Karpas-422 (cell line): ENCODE results near the gene ABI3BP. TPM values are rescaled to one million over a fixed set of nuclear protein-coding genes. Genes with fewer than 3 reads are reported as not detected.

ENCODE experiments used
- DNase-seq: peaks from one replicate; pipeline ENCODE4 v3.0.0-alpha.2; 2015
- H2AFZ ChIP-seq: fragments of 200-600 bp; sonication (generic); 2 replicates; pipeline ENCODE4 v1.6.1; 2014; ENCODE audit warnings: antibody characterized with exemption, low read length, mixed read lengths
- H3K27ac ChIP-seq: fragments of 200-600 bp; sonication (generic); 2 replicates; pipeline ENCODE4 v1.5.1; 2014; ENCODE audit warnings: mild to moderate bottlenecking, low read length, moderate library complexity
- H3K27me3 ChIP-seq: fragments of 200-600 bp; sonication (generic); 2 replicates; pipeline ENCODE4 v1.6.1; 2014; ENCODE audit warnings: low read length, mixed read lengths
- H3K36me3 ChIP-seq: fragments of 200-600 bp; sonication (generic); 2 replicates; pipeline ENCODE4 v1.6.1; 2014; ENCODE audit warnings: low read length, mixed read lengths; ENCODE audit not compliant: insufficient read depth
- H3K4me1 ChIP-seq: fragments of 200-600 bp; sonication (generic); 2 replicates; pipeline ENCODE4 v1.6.1; 2014; ENCODE audit warnings: mild to moderate bottlenecking, low read length, mixed read lengths
- H3K4me2 ChIP-seq: fragments of 200-600 bp; sonication (generic); 2 replicates; pipeline ENCODE4 v1.6.1; 2014; ENCODE audit warnings: low read length, low read depth, mild to moderate bottlenecking; ENCODE audit not compliant: poor library complexity, severe bottlenecking
- H3K4me3 ChIP-seq: fragments of 200-600 bp; sonication (generic); 2 replicates; pipeline ENCODE4 v1.5.1; 2014; ENCODE audit warnings: mild to moderate bottlenecking, antibody characterized with exemption, low read length, mixed read lengths
- H3K79me2 ChIP-seq: fragments of 200-600 bp; sonication (generic); 2 replicates; pipeline ENCODE4 v1.6.1; 2014; ENCODE audit warnings: mild to moderate bottlenecking, low read length, mixed read lengths
- H3K9ac ChIP-seq: fragments of 200-600 bp; sonication (generic); 2 replicates; pipeline ENCODE4 v1.6.0; 2014; ENCODE audit warnings: low read length
- H3K9me2 ChIP-seq: fragments of 200-600 bp; sonication (generic), shearing (Covaris generic); replicated peaks from 2 replicates; pipeline ENCODE4 v1.6.0; 2014; ENCODE audit warnings: mild to moderate bottlenecking, low read length, moderate library complexity; ENCODE audit not compliant: insufficient read depth
- H3K9me3 ChIP-seq: fragments of 300-700, 200-600 bp; sonication (generic); 2 replicates; pipeline ENCODE4 v1.6.1; 2014; ENCODE audit warnings: low read length, mixed read lengths
- H4K20me1 ChIP-seq: fragments of 200-600 bp; sonication (generic); 2 replicates; pipeline ENCODE4 v1.6.1; 2014; ENCODE audit warnings: mild to moderate bottlenecking, antibody characterized with exemption, low read length, low read depth; ENCODE audit not compliant: insufficient read depth
- total RNA-seq: library from RNA; depleted of rRNA; stranded (reverse); fragments of >200 nt; shearing (Covaris generic); gene quantifications from 2 replicates; pipeline ENCODE4 v1.2.3, GENCODE V29; 2014; ENCODE audit warnings: low replicate concordance

The ABI3BP gene
- total RNA-seq, 1 experiment from 2014 or later, result not detected

DNA sequence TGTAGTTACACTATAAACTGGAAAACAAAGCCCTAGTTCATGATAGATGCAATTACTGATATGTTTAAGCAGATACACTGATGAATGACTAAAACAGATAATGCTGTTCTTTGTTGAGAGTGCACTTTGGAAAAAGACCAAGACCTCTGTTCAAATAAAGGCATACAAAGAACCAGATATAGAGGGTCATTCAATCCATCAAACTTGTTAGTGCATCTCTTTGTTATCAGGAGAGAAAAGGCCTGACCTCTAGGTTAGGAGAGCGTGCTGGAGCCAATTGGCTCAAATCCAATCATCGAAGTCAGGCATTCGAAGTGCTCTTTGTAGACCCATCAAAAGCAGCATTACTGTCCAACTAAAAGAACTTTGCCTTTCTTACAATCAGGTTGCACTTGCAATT, 159.7 kb downstream of the ABI3BP start:
- Histone ChIP-seq H3K27me3 (no peaks in the 10 kb centered on the region), H3K4me3 (no peak overlapping the region), H3K9me3 (no peaks in the 10 kb centered on the region), H3K36me3 (no peaks in the 10 kb centered on the region), H4K20me1 (no peaks in the 10 kb centered on the region), H3K9me2 (no peaks in the 10 kb centered on the region), H3K79me2 (no peaks in the 10 kb centered on the region), H2AFZ (no peak overlapping the region), H3K9ac (no peak overlapping the region), H3K4me1 (no peaks in the 10 kb centered on the region), H3K4me2 (no peak overlapping the region), H3K27ac (no peak overlapping the region)
- no peak for DNase-seq

DNA sequence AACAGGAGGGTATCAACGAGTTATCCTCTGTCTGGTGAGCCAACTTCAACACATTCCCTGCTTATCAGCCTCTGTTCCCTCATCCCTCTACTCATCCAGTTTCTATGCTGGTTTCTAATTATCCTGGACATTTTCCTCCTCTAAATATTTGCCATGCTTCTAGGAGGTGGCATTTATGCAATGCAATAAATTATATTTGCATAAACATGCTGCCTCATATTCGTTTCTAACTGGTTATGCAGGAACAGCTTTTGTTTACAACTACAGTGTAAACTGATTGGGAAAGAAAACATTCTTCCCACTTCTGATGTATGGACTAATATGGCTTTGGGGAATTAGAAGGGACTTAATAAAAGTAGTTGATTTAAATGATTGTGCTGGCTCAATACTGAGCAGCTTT, 161.6 kb downstream of the ABI3BP start:
- Histone ChIP-seq H3K79me2 (no peaks in the 10 kb centered on the region), H2AFZ (no peak overlapping the region)

DNA sequence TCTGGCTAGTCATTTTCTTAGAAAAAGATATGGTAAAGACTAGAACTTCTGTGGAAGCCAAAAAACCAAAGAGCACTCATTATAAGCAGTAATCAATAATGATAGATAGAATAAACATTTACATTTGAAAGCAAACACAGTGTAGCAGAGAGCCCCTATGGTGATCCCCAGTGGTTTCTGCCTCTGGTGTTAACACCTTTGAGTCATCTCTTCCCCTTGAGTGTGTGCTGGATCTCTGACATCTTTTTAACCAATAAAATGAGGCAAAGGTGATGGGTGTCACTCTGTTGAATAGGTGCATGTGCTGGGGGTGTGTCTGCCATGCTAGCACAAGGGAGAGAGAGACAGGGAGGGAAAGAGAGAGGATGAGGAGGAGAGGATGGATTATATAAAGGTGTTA, 162.3 kb downstream of the ABI3BP start:
- DNase-seq, result no peak
- H3K27ac ChIP-seq, result no peak overlapping the region
- no peaks in the 10 kb centered on the region for H3K9me3 ChIP-seq
- no peak overlapping the region for H3K4me2 ChIP-seq
- no peak overlapping the region for H3K4me3 ChIP-seq
- H3K9me2 ChIP-seq, result no peaks in the 10 kb centered on the region
- H3K9ac ChIP-seq, result no peak overlapping the region
- H3K4me1 ChIP-seq, result no peaks in the 10 kb centered on the region
- no peaks in the 10 kb centered on the region for H3K36me3 ChIP-seq
- no peaks in the 10 kb centered on the region for H4K20me1 ChIP-seq
- H2AFZ ChIP-seq, result no peak overlapping the region
- H3K27me3 ChIP-seq, result no peaks in the 10 kb centered on the region
- H3K79me2 ChIP-seq, result no peaks in the 10 kb centered on the region

More for the DNA sequence above, 161.6 kb downstream of the ABI3BP start:
- Histone ChIP-seq H3K4me1 (no peaks in the 10 kb centered on the region), H3K27me3 (no peaks in the 10 kb centered on the region), H3K4me2 (no peak overlapping the region), H4K20me1 (no peaks in the 10 kb centered on the region), H3K27ac (no peak overlapping the region), H3K9me2 (no peaks in the 10 kb centered on the region), H3K9ac (no peak overlapping the region), H3K9me3 (no peaks in the 10 kb centered on the region), H3K36me3 (no peaks in the 10 kb centered on the region), H3K4me3 (no peak overlapping the region)
- no peak for DNase-seq

DNA sequence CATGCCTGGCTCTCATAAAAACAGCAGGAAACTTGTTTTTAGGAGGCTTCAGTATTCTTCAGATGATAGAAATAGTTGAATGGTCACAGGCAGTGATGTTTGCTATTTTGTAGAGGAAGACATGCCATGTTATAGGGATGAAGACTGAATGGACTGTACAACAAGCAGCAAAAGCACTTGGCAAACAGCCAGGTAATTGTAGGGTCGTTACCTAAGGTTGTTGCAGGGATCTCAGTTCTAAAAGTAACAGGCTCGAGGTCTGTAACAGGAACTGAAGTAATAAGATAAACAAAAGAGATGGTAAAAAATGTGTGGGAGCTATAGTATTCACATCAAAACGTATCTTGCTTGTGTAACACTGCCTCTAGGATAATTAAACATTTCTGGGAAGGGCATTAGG, 167.6 kb downstream of the ABI3BP start:
- H3K9me3 ChIP-seq, result no peaks in the 10 kb centered on the region
- H4K20me1 ChIP-seq, result no peaks in the 10 kb centered on the region
- H3K36me3 ChIP-seq, result no peaks in the 10 kb centered on the region
- no peak overlapping the region for H2AFZ ChIP-seq
- no peak overlapping the region for H3K4me3 ChIP-seq
- no peaks in the 10 kb centered on the region for H3K27me3 ChIP-seq
- DNase-seq, result no peak
- no peaks in the 10 kb centered on the region for H3K79me2 ChIP-seq
- no peaks in the 10 kb centered on the region for H3K9me2 ChIP-seq
- H3K4me1 ChIP-seq, result no peaks in the 10 kb centered on the region
- no peak overlapping the region for H3K4me2 ChIP-seq
- H3K27ac ChIP-seq, result no peak overlapping the region
- no peak overlapping the region for H3K9ac ChIP-seq

DNA sequence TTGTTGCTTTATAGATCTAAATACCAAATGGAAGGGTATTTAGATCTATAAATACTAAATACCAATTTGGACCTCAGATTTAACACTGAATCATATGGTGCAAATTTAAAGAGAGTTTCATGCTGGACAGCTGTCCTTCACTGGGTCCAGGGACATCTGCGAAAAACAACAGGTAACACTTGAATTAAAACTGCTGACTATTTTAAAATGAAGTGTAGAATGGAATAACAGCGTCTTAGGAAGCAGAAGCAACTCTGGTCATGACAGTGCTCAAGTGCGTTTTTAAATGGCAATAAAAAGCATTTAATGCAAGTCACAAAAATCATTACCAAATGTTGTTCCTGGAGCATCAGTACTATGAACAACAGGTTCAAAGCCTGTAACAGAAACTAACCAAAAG, 177.6 kb downstream of the ABI3BP start:
- H4K20me1 ChIP-seq, result no peaks in the 10 kb centered on the region
- H3K9ac ChIP-seq, result no peak overlapping the region
- no peaks in the 10 kb centered on the region for H3K79me2 ChIP-seq
- H3K9me2 ChIP-seq, result no peaks in the 10 kb centered on the region
- no peak overlapping the region for H2AFZ ChIP-seq
- H3K4me1 ChIP-seq, result no peaks in the 10 kb centered on the region
- no peak overlapping the region for H3K4me3 ChIP-seq
- no peak overlapping the region for H3K27ac ChIP-seq
- no peak for DNase-seq
- H3K36me3 ChIP-seq, result no peaks in the 10 kb centered on the region
- no peaks in the 10 kb centered on the region for H3K9me3 ChIP-seq
- no peak overlapping the region for H3K4me2 ChIP-seq
- no peaks in the 10 kb centered on the region for H3K27me3 ChIP-seq

DNA sequence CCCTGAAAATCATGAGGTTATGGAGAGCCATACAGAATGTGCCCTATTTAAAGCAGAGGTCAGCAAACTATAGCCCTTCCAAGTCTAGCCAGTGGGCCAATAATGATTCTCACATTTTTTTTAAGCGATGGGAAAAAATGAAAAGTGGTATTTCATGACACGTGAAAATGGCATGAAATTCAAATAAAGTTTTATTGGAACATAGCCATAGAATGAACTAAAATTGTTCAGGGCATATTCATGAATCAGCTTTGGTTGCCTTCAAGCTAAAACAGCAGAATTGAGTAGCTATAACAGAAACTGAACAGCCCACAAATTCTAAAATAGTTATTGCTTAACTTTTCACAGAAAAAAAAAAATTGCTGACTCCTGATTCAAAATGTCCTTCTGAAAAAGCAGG, 179.4 kb downstream of the ABI3BP start:
- H4K20me1 ChIP-seq, result no peaks in the 10 kb centered on the region
- no peaks in the 10 kb centered on the region for H3K27me3 ChIP-seq
- H3K27ac ChIP-seq, result no peak overlapping the region
- no peaks in the 10 kb centered on the region for H3K9me3 ChIP-seq
- DNase-seq, result no peak
- H3K9me2 ChIP-seq, result no peaks in the 10 kb centered on the region
- H3K9ac ChIP-seq, result no peak overlapping the region
- H3K4me2 ChIP-seq, result no peak overlapping the region
- no peaks in the 10 kb centered on the region for H3K4me1 ChIP-seq
- H3K79me2 ChIP-seq, result no peaks in the 10 kb centered on the region
- no peak overlapping the region for H2AFZ ChIP-seq
- no peak overlapping the region for H3K4me3 ChIP-seq
- H3K36me3 ChIP-seq, result no peaks in the 10 kb centered on the region

DNA sequence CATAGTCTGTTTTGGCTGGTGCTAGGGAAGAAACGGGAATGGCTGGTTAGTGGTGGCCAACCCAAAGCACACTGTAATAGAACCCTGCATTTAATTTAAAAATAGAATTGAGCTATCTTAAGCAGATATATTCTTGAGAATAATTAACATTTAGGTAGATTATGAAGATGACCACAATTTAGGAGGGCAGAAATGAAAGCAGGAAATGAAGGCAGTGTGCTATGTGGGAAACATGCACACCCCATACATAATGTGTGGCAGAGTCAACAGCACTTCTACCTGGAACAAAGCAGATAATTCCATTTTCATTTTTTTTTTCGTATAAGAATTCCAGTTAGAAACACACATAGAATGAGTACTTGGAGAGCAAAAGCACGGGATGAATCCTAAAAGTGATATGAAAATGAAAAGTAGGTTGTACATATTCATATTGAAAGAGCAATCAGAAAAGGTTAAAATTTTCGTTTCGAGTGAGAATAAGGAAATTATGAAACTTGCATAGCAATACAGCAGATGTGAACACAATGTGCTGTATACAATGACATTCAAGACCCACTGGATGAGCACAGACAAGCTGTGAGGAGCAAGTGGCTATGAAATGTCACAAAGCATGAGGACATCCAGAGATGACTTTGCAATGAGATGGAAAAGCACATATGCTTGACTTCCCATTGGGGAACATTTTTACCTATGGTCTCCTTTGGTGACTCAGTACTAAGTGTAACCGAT, 181.3 kb downstream of the ABI3BP start:
- Histone ChIP-seq H3K27ac (no peak overlapping the region), H4K20me1 (no peaks in the 10 kb centered on the region), H3K4me3 (no peak overlapping the region), H3K79me2 (no peaks in the 10 kb centered on the region), H3K9me2 (no peaks in the 10 kb centered on the region), H3K4me1 (no peaks in the 10 kb centered on the region), H3K36me3 (no peaks in the 10 kb centered on the region), H3K27me3 (no peaks in the 10 kb centered on the region), H2AFZ (no peak overlapping the region), H3K4me2 (no peak overlapping the region), H3K9me3 (no peaks in the 10 kb centered on the region), H3K9ac (no peak overlapping the region)
- DNase-seq, result no peak

DNA sequence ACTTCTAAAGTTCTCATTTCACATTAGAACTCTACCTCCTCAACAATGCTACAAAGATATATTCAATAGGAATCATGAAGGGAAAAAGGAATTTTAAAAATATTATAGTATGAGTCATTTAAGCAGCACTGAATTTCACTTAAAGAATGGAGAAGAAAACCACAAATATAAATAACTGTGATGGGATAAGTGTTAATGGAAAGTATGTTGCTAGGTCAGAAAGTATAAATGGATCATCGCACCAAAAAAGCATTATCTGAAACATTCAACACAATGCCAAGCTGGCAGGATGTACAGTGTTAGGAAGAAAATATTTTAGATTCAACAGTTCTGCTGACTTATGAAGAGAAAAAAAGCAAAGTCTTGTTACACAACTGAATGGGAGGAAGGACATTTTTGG, 182.6 kb downstream of the ABI3BP start:
- H3K9me2 ChIP-seq, result no peaks in the 10 kb centered on the region

More for the DNA sequence above, 182.6 kb downstream of the ABI3BP start:
- Histone ChIP-seq H4K20me1 (no peaks in the 10 kb centered on the region), H3K4me1 (no peaks in the 10 kb centered on the region), H2AFZ (no peak overlapping the region), H3K27ac (no peak overlapping the region), H3K9me3 (no peaks in the 10 kb centered on the region), H3K79me2 (no peaks in the 10 kb centered on the region), H3K27me3 (no peaks in the 10 kb centered on the region), H3K4me3 (no peak overlapping the region), H3K9ac (no peak overlapping the region), H3K4me2 (no peak overlapping the region), H3K36me3 (no peaks in the 10 kb centered on the region)
- DNase-seq, result no peak
